ENCODE measurements around the gene ERCC6L2.

Gene ERCC6L2

DNA sequence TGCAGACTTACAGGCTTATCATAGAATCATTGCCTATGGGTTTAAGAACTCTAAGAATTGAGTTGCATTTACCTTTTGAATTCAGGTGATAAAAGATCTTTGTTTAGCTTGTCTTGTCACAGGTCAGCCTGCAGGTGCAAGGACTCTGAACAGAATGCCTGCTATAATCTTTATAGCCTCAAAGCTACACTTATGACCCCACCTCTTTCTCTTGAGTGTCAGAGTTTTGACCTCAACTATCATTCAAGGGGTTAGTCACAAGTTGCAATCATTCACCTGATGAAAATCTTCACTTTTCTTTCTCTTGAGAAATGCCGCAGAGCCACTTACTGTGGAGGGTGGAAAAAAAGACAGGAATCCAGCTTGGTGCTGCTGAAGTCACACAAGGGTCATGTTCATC, 49.5 kb downstream of the ERCC6L2 start:
- H3K27ac ChIP-seq = no peak overlapping the region
- TF ChIP-seq, protein P1, sequence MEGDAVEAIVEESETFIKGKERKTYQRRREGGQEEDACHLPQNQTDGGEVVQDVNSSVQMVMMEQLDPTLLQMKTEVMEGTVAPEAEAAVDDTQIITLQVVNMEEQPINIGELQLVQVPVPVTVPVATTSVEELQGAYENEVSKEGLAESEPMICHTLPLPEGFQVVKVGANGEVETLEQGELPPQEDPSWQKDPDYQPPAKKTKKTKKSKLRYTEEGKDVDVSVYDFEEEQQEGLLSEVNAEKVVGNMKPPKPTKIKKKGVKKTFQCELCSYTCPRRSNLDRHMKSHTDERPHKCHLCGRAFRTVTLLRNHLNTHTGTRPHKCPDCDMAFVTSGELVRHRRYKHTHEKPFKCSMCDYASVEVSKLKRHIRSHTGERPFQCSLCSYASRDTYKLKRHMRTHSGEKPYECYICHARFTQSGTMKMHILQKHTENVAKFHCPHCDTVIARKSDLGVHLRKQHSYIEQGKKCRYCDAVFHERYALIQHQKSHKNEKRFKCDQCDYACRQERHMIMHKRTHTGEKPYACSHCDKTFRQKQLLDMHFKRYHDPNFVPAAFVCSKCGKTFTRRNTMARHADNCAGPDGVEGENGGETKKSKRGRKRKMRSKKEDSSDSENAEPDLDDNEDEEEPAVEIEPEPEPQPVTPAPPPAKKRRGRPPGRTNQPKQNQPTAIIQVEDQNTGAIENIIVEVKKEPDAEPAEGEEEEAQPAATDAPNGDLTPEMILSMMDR (conservative IDR thresholded peaks at IDR 0.05) = no peak

DNA sequence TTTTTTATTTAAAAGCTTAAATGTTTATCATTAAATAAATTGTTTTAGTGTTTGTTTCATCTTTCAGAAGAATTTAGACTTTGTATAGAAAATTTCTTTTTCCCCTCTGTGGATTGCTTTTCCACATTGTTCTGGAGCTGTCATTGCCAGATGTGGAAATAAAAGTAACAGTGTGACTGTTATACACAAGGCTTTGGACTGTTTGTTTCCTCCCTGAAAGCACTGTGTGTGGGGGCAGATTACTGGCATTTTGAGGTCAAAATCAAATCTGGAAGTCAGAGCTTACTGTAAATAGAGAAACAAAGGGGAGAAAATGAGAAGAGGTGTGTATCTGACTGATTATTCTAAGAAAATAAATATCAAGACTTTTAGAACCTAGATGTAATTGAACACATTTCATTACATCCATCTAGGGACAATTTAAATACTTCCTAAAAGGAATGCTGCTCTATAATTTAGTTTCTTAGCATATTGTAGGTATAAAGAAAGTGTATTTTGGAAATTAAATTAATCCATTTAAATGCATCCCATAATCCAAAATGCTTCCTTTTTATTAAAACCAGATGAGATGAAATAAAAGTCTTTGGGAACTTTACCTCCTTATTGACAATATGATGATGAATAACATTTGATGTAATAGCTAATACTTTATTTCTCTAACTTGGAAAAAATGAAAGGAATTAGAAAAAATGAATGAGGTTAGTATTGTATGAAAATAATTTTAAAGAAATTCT, 51.9 kb downstream of the ERCC6L2 start:
- TF ChIP-seq, protein P1 (conservative IDR thresholded peaks at IDR 0.05) = no peak

DNA sequence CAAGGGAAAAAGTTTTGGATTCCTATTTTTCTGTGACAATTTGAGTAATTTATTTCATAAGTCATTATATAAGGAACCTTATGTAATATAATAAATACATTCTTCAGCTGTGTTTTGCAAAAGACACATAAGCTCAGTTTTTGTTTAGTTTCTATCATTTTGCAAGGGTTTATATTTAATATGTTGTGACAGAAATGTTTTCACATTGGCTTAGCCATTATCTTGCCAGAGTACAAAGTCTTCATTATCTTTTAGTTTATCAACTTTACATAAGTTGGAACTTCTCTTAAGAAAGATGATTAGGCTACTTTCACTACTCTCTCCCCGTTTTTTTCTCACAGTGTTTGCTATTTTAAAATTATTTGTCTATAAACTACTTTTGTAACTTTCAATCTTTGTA, 54.8 kb downstream of the ERCC6L2 start:
- TF ChIP-seq, protein P1 (conservative IDR thresholded peaks at IDR 0.05) = no peak

More for the DNA sequence above, 51.9 kb downstream of the ERCC6L2 start:
- H3K27ac ChIP-seq = no peak overlapping the region

DNA sequence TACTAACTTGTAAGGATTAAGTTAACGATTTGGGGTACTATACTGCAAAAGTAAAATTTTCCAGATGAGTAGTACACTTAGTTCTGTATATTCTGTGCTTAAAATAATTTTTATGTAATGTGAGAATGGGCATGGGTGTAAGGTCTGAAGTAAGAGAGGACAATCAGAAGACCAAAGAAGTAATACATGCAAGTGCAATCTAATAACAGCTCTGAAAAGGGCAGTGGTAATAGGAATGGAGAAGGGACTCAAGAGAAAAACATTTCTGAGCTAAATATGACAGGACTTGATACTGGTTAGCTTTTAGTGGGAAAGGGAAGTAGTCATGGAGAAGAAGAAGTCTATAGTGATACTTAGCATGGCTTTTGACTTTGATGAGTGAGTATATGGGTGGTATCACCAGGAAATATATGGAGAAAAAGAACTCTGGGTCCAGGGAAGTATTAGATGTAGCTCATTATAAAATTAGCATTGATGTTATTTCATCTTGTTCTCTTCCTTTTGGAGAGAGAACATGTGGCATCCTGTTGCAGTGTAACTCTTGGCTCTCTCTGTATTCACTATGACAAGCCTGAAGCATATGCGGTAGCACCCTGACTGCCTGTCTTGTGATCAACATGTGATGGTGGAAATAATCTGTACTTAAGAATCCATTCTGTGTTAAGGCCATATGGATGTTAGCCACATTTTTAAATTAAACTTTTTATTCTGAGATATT, 60.5 kb downstream of the ERCC6L2 start:
- H3K27ac ChIP-seq = no peak overlapping the region
- TF ChIP-seq, protein P1 (conservative IDR thresholded peaks at IDR 0.05) = no peak

More for the DNA sequence above, 54.8 kb downstream of the ERCC6L2 start:
- no peak overlapping the region for H3K27ac ChIP-seq

DNA sequence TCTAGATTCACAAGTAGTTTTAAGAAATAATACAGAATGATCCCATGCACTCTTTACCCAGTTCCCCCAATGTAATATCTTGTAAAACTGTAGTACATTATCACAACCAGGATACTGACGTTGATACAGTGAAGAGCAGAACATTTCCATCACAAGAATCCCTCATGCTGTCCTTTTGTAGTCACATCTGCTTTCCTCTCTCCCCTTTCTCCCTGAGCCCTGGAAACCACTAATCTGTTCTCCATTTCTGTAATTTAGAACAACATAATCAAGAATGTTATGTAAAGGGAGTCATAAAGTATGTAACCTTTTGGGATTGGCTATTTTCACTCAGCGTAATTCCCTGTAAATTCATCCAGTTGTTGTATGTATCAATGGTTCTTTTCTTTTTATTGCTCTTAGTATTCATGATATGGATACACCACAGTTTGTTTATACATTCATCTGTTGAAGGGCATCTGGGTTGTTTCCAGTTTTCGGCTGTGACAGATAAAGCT, 61.1 kb downstream of the ERCC6L2 start:
- H3K27ac ChIP-seq = no peak overlapping the region
- TF ChIP-seq, protein P1 (conservative IDR thresholded peaks at IDR 0.05) = no peak

DNA sequence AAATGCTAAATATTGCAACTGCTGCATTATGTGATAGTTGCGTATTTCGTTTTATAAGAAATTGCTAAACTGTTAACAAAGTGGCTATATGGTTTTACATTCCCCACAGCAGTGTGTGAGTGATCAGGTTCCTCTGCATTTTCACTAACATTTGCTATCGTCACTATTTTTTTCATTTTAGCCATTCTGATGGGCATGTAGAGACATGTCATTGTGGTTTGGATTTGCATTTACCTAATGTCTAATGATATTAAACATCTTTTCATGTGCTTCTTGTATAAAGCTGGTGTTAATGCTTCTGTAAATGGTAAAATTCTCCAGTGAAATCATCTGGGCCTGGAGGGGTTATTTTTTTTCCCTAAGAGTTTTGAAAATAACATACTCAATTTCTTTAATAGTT, 61.6 kb downstream of the ERCC6L2 start:
- TF ChIP-seq, protein P1 (conservative IDR thresholded peaks at IDR 0.05) = no peak

DNA sequence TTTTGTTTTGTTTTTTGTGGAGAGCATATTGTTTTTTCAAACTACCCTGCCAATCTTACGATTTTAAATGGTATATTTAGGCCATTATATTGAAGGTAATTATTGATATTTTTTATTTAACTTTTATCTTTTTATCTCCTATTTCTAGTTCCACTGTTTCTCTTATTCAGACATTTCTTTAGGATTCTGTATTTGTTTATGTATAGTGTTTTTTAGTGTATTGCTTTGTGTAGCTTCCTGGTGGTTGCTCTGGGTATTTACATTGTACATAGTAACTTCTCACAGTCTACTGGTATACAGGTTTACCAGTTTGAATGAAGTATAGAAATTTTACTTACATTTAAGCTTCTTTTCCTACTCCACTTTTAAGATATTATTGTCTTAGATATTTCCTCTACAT, 63.2 kb downstream of the ERCC6L2 start:
- H3K27ac ChIP-seq = no peak overlapping the region
- TF ChIP-seq, protein P1 (conservative IDR thresholded peaks at IDR 0.05) = no peak

More for the DNA sequence above, 61.6 kb downstream of the ERCC6L2 start:
- H3K27ac ChIP-seq = no peak overlapping the region
